Measurements from ENCODE around the gene KRT13.

- TF ChIP-seq, protein P1, sequence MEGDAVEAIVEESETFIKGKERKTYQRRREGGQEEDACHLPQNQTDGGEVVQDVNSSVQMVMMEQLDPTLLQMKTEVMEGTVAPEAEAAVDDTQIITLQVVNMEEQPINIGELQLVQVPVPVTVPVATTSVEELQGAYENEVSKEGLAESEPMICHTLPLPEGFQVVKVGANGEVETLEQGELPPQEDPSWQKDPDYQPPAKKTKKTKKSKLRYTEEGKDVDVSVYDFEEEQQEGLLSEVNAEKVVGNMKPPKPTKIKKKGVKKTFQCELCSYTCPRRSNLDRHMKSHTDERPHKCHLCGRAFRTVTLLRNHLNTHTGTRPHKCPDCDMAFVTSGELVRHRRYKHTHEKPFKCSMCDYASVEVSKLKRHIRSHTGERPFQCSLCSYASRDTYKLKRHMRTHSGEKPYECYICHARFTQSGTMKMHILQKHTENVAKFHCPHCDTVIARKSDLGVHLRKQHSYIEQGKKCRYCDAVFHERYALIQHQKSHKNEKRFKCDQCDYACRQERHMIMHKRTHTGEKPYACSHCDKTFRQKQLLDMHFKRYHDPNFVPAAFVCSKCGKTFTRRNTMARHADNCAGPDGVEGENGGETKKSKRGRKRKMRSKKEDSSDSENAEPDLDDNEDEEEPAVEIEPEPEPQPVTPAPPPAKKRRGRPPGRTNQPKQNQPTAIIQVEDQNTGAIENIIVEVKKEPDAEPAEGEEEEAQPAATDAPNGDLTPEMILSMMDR (IDR thresholded peaks at IDR 0.05 in 2 of 3, conservative IDR thresholded peaks at IDR 0.05 in 1 of 3; ENCODE audit: control insufficient read depth in 2 of 3, extremely low read depth in 1 of 3, insufficient read depth in 1 of 3, low read depth in 3 of 3, low read length in 3 of 3) = no peak
- TF ChIP-seq BHLHE40 (IDR thresholded peaks at IDR 0.05; ENCODE audit: borderline replicate concordance in 1 of 2, low read depth in 2 of 2, low read length in 1 of 2) = no peak
- no peak for TF ChIP-seq CHD2 (IDR thresholded peaks at IDR 0.05; ENCODE audit: borderline replicate concordance, low read depth, low read length)
- no peak for TF ChIP-seq ATF7 (IDR thresholded peaks at IDR 0.05; ENCODE audit: low read depth)
- TF ChIP-seq, protein P2, sequence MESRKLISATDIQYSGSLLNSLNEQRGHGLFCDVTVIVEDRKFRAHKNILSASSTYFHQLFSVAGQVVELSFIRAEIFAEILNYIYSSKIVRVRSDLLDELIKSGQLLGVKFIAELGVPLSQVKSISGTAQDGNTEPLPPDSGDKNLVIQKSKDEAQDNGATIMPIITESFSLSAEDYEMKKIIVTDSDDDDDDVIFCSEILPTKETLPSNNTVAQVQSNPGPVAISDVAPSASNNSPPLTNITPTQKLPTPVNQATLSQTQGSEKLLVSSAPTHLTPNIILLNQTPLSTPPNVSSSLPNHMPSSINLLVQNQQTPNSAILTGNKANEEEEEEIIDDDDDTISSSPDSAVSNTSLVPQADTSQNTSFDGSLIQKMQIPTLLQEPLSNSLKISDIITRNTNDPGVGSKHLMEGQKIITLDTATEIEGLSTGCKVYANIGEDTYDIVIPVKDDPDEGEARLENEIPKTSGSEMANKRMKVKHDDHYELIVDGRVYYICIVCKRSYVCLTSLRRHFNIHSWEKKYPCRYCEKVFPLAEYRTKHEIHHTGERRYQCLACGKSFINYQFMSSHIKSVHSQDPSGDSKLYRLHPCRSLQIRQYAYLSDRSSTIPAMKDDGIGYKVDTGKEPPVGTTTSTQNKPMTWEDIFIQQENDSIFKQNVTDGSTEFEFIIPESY (IDR thresholded peaks at IDR 0.05) = no peak
- no peak for TF ChIP-seq EP300 (IDR thresholded peaks at IDR 0.05; ENCODE audit: borderline replicate concordance in 1 of 2, control insufficient read depth in 1 of 2, low read depth in 2 of 2, low read length in 2 of 2)
- TF ChIP-seq POLR2A (IDR thresholded peaks at IDR 0.05; ENCODE audit: low read depth, low read length) = no peak
- TF ChIP-seq PAX8 (IDR thresholded peaks at IDR 0.05) = no peak
- TF ChIP-seq HDAC6 (IDR thresholded peaks at IDR 0.05; ENCODE audit: unreplicated experiment) = no peak
- TF ChIP-seq, protein P3, sequence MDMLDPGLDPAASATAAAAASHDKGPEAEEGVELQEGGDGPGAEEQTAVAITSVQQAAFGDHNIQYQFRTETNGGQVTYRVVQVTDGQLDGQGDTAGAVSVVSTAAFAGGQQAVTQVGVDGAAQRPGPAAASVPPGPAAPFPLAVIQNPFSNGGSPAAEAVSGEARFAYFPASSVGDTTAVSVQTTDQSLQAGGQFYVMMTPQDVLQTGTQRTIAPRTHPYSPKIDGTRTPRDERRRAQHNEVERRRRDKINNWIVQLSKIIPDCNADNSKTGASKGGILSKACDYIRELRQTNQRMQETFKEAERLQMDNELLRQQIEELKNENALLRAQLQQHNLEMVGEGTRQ (IDR thresholded peaks at IDR 0.05; ENCODE audit: borderline replicate concordance, low read depth, low read length) = no peak
- TF ChIP-seq SRF (IDR thresholded peaks at IDR 0.05; ENCODE audit: low read depth in 2 of 2, low read length in 2 of 2) = no peak
- TF ChIP-seq NFXL1 (IDR thresholded peaks at IDR 0.05; ENCODE audit: borderline replicate concordance) = no peak
- no peak for TF ChIP-seq SMC3 (IDR thresholded peaks at IDR 0.05; ENCODE audit: borderline replicate concordance, low read length)
These were observed 33.7 kb upstream of the KRT13 start for GRCh38 chr17:41539071-41539492.
